GM19043 (cell line): ENCODE results near the gene ITGA4.

ENCODE experiments used
- ATAC-seq: cut with Tn5 transposase; IDR thresholded peaks from one replicate; pipeline ENCODE4 v1.9.1; 2021; ENCODE audit warnings: low read depth; ENCODE audit not compliant: unreplicated experiment

The ITGA4 gene

DNA sequence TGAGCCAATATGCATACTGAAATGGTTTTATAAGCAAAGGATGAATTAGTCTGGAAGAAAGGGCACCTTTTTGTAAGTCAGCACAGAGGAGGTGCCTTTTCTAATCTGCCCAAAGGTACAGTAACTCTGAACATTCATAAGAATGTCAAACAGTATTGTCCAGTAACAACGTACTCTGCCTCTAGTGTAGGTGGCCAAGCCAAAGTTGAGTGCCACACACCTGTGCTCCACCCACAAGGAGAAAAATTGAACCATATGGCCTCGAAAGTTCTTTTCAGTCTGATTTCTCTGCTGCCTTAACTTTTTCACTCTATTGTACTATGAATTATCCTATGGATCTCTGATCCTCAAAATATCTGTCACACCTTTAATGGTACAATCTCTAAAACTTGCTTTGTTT, 112.9 kb downstream of the ITGA4 start:
- no peak for ATAC-seq

DNA sequence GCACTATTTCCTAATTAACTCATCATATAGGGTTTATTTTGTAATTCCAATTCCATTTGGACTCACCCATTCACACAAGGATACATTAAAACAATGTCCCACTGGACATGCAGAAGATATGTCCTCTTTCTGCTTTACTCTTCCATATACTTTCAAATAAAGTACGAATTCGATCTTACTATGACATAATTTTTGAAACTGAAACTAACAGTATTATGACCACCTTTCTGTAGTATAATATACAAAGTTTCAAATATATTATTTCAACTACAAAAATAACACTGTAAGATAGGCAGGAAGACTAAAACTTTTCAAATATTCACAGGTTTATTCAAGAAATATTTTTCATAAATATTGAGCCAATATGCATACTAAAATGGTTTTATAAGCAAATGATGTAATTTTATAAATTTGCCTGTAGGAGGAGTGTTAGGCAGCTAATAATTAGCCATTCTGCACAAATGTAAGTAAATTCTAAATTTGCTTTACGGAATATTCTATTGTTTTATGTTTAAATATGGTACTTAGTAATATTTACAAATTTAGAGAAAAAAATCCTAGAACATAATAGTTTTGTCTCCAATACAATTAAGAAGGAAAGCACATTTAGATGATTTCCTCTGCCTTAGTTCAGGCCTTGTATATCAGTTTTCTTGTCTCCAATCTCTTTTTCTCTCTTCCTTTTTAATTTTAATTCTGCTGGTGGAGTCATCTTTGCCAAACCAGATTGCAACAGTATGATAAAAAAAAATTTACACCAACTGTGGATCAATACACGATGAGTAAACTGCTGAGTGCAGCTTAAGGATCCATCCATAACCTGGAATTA, 113.9 kb downstream of the ITGA4 start:
- ATAC-seq, result no peak

DNA sequence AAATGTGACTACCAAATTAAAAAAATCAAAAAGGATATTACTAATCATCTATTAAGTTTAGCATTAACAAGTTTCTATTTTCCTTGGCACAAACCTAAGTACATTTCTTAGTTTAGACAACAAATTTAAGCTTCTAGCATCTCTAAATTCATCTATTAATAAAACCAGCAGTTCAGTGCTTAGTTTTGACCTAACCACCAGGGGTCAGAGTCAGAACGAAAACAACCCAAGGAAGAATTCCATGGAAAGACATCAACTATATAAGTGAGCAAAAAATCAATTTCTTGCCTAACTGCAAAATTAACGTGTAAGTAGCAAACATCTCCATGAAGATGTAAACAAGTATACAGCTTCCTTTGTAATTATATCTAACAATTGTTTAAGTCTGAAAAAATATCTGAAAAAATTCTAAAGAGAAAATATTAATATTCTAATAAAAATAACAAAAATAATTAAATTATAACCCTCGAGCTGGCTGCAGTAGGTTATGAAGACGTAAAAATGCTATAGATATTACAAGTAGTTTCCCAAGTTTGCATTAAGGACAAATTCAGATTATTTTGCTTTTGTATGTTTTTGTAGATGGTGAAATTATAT, 116.1 kb downstream of the ITGA4 start:
- ATAC-seq, result no peak

DNA sequence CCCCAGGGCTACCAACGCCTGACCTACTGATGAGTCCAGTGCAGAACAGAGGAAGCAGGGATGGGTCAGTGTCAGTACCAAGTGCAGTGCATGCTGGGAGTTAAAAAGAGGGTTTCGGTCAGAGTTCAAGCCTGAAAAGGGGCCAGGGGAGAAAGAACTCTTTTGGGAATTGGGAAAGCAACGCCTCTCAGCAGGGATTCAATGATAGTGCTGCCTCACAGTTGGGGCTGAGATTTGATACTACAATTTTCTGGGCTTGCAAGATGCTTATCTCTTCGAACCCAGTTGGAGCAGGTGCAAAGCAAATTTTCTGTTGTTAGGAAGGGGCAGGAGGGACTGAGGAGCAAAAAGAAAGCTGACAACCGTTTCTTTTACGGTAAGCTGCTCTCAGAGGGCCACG, 117.1 kb downstream of the ITGA4 start:
- no peak for ATAC-seq

DNA sequence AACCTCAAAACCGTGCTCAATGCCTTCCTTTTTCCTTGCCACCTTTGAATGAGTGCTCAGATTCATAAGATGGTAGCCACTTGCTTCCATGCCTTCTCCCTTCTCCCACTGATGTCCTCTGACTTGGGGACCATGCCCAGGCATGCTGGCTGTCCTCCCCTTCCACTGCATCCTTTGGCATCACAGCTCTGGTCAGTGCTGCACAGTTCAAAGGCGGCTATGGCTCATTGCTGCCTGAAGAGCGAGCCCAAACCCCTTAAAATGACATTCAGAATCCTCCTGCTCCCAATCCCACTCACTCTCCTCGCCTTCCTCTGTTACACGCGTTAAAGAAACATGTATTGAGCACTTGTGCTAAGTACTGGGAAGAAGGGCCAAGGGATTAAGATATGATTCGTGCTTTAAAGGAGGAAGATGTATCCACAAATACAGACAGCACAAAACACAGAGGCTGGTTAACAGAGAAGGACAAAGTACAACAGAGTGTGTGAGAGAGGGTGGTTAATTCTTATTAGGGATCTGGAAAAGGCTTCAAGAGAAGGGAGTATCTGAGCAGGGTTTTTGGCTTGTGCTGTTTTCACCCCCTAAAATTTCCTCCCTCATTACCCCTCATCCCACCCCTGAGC, 118.0 kb downstream of the ITGA4 start:
- no peak for ATAC-seq

DNA sequence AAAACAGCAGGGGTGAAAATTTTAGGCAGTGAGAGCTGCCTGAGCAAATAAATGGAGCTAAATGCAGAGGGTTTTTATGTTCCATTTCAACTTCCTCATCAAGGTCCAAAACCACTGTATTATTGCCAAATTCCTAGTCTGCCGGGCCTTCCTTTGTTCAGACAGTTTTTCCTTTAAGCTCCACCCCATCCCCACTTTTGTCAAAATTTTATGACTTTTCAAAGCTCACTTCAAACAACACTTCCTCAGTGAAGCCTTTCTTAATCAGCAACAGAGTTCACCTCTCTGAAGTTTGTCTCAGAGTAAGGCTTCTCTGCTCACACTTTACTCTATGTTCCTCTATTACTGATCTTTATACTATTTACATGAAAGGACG, 118.5 kb downstream of the ITGA4 start:
- ATAC-seq, result no peak

DNA sequence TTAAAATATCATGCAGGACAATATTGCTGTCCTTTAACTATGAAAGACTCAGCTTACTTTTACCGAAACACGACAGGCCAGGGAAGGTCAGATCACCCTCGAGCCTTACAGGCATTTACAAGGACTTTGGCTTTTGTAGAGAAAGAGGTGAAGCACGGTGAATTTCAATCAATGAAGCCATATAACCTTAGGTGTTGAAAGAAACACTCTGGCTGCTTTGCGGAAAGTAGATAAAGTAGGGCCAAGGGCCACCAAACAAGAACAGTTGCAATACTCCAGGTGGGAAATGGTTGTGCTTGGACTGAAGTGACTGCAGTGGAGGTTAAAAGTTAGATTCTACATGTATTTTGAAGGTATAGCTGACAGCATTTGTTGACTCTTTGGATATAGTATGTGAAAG, 119.2 kb downstream of the ITGA4 start:
- no peak for ATAC-seq

DNA sequence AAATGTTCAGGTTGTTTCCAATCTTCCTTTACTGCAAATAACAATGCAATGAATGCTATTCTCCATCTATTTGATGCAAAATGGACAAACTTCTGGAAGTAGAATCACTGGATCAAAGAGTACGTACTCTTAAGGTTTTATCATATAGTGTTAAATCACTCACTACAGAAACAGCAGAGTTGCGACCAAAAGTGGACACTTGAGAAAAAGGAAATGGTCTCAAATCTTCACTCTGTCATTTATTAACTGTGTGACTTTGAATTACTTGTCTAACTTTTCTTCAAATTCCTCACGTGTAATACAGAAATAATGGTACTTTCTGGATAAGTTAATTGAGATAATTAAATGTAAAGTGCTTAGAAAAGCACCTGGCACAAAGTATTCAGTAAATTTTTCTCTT, 121.6 kb downstream of the ITGA4 start:
- no peak for ATAC-seq

DNA sequence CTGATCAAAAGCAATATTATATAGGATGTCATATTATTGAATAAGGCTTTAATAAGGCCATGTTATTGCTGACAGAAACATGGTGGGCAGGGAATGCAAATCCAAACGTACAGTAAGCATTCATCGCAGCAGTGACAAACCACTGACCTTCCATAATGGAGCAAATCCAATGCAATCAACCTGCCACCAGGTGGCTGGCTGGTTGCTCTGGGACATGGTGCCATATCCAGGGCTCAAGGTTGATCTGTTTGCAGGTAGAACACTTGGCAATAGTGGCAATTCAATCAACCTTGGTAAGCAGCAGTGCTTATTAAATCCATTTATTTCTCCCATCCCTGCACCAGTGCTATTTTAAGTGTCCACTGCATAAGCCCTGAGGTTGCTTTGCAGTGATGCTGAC, 124.3 kb downstream of the ITGA4 start:
- ATAC-seq, result no peak

DNA sequence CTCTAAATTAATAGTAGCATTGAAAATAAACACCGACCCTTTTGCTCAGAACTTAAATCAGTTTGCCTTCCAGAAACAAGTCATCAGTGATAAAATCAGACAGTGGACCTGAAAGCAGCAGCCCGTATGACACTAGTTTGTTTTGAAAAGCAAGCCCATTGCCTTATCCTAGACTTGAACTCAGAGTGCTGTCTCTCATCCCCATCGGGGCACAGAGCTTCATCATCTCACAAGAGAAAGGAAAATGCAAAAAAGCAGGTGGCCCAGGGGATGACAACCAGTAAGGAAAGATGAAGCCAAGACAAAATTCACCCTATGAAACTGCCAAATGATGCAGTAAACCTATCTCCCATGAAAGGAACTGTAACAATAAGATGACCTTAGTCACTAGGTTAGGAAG, 128.5 kb downstream of the ITGA4 start:
- no peak for ATAC-seq
